GM21825 (cell line): Measurements from ENCODE around the gene ACBD6.

Source experiments
- ATAC-seq: cut with Tn5 transposase; IDR thresholded peaks from one replicate; pipeline ENCODE4 v1.9.1; 2021; ENCODE audit warnings: mild to moderate bottlenecking, moderate library complexity; ENCODE audit not compliant: unreplicated experiment

The ACBD6 gene

GRCh38 chr1:180299479-180300221 is 202.7 kb downstream of the ACBD6 start:
- ATAC-seq: no peak

GRCh38 chr1:180295999-180296398 is 206.4 kb downstream of the ACBD6 start:
- no peak for ATAC-seq

- no peak for ATAC-seq
These were observed 207.7 kb downstream of the ACBD6 start for GRCh38 chr1:180294711-180295110.

GRCh38 chr1:180291004-180291403 is 211.4 kb downstream of the ACBD6 start:
- ATAC-seq: no peak

- no peak for ATAC-seq
These were observed 211.9 kb downstream of the ACBD6 start for GRCh38 chr1:180290265-180291001.

- no peak for ATAC-seq
These were observed 213.4 kb downstream of the ACBD6 start for GRCh38 chr1:180288940-180289339.

GRCh38 chr1:180287988-180288705 is 214.2 kb downstream of the ACBD6 start:
- ATAC-seq: no peak

- ATAC-seq: no peak
These were observed 216.0 kb downstream of the ACBD6 start for GRCh38 chr1:180286417-180286816.

- ATAC-seq: no peak
These were observed 219.3 kb downstream of the ACBD6 start for GRCh38 chr1:180283098-180283497.

- ATAC-seq: no peak
These were observed 219.9 kb downstream of the ACBD6 start for GRCh38 chr1:180282401-180283044.

GRCh38 chr1:180281490-180281889 is 220.9 kb downstream of the ACBD6 start:
- ATAC-seq: no peak

- peak; percentile 65 for ATAC-seq
These were observed 221.8 kb downstream of the ACBD6 start for GRCh38 chr1:180280617-180281016.

GRCh38 chr1:180279651-180280050 is 222.7 kb downstream of the ACBD6 start:
- ATAC-seq: no peak

- ATAC-seq: no peak
These were observed 223.6 kb downstream of the ACBD6 start for GRCh38 chr1:180278596-180279395.

- no peak for ATAC-seq
These were observed 224.2 kb downstream of the ACBD6 start for GRCh38 chr1:180278194-180278515.

GRCh38 chr1:180277476-180278193 is 224.7 kb downstream of the ACBD6 start:
- ATAC-seq: no peak

GRCh38 chr1:180275726-180276125 is 226.7 kb downstream of the ACBD6 start:
- no peak for ATAC-seq

GRCh38 chr1:180274221-180274620 is 228.2 kb downstream of the ACBD6 start:
- ATAC-seq: no peak

- no peak for ATAC-seq
These were observed 229.3 kb downstream of the ACBD6 start for GRCh38 chr1:180273066-180273465.

GRCh38 chr1:180272395-180272794 is 230.0 kb downstream of the ACBD6 start:
- no peak for ATAC-seq
